Measurements from ENCODE around the gene ARMCX1.

The ARMCX1 gene

DNA sequence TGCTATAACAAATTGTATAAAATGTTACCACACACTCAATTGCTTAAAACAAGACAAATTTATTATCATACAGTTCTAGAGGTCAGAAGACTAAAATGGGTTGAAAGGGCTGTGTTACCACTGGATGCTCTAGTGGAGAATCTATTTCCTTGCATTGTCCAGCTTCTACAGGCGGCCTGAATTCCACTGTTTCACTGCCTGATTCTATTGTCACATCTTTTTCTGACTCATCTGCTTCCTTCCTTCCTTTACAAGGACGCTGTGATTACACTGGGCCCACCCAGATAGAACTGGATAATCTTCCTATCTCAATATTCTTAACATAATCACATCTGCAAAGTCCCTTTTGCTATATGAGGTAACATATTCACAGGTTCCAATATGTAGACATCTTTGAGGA is 19.4 kb upstream of the ARMCX1 start:
- no peak overlapping the region for H3K4me3 ChIP-seq (replicated peaks; ENCODE audit: insufficient read depth, low read length)
- H3K27ac ChIP-seq (replicated peaks): no peak overlapping the region
- TF ChIP-seq, protein P1, sequence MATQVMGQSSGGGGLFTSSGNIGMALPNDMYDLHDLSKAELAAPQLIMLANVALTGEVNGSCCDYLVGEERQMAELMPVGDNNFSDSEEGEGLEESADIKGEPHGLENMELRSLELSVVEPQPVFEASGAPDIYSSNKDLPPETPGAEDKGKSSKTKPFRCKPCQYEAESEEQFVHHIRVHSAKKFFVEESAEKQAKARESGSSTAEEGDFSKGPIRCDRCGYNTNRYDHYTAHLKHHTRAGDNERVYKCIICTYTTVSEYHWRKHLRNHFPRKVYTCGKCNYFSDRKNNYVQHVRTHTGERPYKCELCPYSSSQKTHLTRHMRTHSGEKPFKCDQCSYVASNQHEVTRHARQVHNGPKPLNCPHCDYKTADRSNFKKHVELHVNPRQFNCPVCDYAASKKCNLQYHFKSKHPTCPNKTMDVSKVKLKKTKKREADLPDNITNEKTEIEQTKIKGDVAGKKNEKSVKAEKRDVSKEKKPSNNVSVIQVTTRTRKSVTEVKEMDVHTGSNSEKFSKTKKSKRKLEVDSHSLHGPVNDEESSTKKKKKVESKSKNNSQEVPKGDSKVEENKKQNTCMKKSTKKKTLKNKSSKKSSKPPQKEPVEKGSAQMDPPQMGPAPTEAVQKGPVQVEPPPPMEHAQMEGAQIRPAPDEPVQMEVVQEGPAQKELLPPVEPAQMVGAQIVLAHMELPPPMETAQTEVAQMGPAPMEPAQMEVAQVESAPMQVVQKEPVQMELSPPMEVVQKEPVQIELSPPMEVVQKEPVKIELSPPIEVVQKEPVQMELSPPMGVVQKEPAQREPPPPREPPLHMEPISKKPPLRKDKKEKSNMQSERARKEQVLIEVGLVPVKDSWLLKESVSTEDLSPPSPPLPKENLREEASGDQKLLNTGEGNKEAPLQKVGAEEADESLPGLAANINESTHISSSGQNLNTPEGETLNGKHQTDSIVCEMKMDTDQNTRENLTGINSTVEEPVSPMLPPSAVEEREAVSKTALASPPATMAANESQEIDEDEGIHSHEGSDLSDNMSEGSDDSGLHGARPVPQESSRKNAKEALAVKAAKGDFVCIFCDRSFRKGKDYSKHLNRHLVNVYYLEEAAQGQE (IDR thresholded peaks at IDR 0.05; ENCODE audit: insufficient replicate concordance, low read depth): no peak
- TF ChIP-seq SPI1 (IDR thresholded peaks at IDR 0.05; ENCODE audit: borderline replicate concordance, low read depth) (no peak), POLR2AphosphoS5 (IDR thresholded peaks at IDR 0.05; ENCODE audit: low read depth) (no peak), GABPA (IDR thresholded peaks at IDR 0.05; ENCODE audit: low read depth) (no peak)
- TF ChIP-seq, protein P2, sequence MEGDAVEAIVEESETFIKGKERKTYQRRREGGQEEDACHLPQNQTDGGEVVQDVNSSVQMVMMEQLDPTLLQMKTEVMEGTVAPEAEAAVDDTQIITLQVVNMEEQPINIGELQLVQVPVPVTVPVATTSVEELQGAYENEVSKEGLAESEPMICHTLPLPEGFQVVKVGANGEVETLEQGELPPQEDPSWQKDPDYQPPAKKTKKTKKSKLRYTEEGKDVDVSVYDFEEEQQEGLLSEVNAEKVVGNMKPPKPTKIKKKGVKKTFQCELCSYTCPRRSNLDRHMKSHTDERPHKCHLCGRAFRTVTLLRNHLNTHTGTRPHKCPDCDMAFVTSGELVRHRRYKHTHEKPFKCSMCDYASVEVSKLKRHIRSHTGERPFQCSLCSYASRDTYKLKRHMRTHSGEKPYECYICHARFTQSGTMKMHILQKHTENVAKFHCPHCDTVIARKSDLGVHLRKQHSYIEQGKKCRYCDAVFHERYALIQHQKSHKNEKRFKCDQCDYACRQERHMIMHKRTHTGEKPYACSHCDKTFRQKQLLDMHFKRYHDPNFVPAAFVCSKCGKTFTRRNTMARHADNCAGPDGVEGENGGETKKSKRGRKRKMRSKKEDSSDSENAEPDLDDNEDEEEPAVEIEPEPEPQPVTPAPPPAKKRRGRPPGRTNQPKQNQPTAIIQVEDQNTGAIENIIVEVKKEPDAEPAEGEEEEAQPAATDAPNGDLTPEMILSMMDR (IDR thresholded peaks at IDR 0.05; ENCODE audit: insufficient read depth, low read length): no peak
- no peak for DNase-seq (ENCODE audit: low read depth in 1 of 2, low spot score in 1 of 2)
- no peaks in the 10 kb centered on the region for H3K27me3 ChIP-seq (ENCODE audit: insufficient read depth, poor library complexity, severe bottlenecking)

DNA sequence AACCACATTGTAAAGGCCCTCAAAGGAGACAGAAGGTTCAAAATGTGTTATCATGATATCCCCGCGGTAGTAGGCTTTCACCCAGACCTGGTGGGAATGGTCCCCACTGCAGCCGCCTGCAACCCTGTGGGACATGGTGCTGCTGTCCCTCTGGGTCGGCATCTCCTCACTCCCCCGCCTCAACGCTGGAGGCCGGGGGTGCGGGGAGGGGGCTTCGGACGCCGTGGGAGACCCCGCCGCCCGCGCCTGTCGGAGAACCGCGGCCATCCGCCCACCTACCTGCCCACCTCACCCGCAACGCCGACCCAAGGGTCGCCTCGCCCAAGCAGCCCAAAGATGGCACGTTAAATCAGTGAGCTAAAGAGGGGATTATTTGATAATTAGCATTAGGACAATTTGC is 11.2 kb upstream of the ARMCX1 start:
- no peaks in the 10 kb centered on the region for H3K27me3 ChIP-seq (ENCODE audit: insufficient read depth, poor library complexity, severe bottlenecking)
- no peak overlapping the region for H3K27ac ChIP-seq (replicated peaks)
- no peak overlapping the region for H3K4me3 ChIP-seq (replicated peaks; ENCODE audit: insufficient read depth, low read length)
- DNase-seq (ENCODE audit: low read depth in 1 of 2, low spot score in 1 of 2): no peak
- TF ChIP-seq, protein P1 (IDR thresholded peaks at IDR 0.05; ENCODE audit: insufficient replicate concordance, low read depth): no peak
- TF ChIP-seq POLR2AphosphoS5 (IDR thresholded peaks at IDR 0.05; ENCODE audit: low read depth) (no peak), SPI1 (IDR thresholded peaks at IDR 0.05; ENCODE audit: borderline replicate concordance, low read depth) (no peak), GABPA (IDR thresholded peaks at IDR 0.05; ENCODE audit: low read depth) (no peak)
- TF ChIP-seq, protein P2 (IDR thresholded peaks at IDR 0.05; ENCODE audit: insufficient read depth, low read length): no peak

DNA sequence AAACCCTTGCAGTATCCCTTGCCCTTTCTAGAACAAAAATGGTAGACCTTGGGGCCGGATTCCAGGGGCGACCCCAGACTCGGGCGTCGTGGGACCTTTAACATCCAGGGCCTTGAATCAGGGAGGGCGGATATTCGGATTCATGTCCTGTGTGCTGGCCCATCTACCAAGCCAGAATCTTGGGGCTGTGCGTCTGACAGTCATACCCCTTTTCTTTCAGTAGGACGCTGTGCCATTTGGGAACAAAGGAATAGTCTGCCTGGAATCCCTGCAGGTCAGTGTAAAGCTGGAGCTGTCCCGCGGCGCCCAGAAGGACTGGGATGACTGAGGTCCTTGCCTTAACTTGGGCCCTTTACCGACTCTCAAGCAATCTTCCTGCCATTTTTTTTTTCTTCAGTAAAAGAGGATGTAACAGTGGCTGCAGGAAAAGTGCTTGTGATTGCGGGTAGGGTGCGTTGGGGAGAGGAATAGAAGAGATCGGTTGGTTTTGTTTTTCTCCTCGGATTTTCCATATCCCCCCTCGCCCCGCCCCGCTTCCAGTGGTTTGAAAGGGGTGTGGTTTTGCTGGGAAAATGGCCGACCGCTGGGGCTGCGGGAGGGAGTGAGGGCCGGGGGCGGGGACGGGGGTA is 518 bp downstream of the ARMCX1 start:
- TF ChIP-seq, protein P1 (IDR thresholded peaks at IDR 0.05; ENCODE audit: insufficient replicate concordance, low read depth): no peak
- Histone ChIP-seq H3K4me3 (replicated peaks; ENCODE audit: insufficient read depth, low read length) (no peak overlapping the region), H3K27me3 (ENCODE audit: insufficient read depth, poor library complexity, severe bottlenecking) (no peaks in the 10 kb centered on the region), H3K27ac (replicated peaks) (no peak overlapping the region)
- DNase-seq (ENCODE audit: low read depth in 1 of 2, low spot score in 1 of 2): no peak

Measured in HL-60 (cell line).